IMR-90 (cell line): ENCODE results near the gene FBXW2. TPM values are rescaled to one million over a fixed set of nuclear protein-coding genes. Genes with fewer than 3 reads are reported as not detected.

Experiments
- ATAC-seq: fragments of 200-7000 bp; cut with Tn5 transposase; 2 replicates; pipeline ENCODE4 v1.9.1; 2020; ENCODE audit warnings: low read depth, mild to moderate bottlenecking, moderate library complexity
- BruUV-seq: library from RNA; stranded (reverse); fragments of 400-500 nt; replicated peaks from 2 replicates; lab custom pipeline; 2021; lab: Mats Ljungman, UMichigan
- CTCF ChIA-PET: fragments of 300-600 bp; formaldehyde crosslinking; extraction: SDS; loops from one replicate; lab custom pipeline; 2021; ENCODE audit warnings: antibody characterized with exemption; lab: Yijun Ruan, JAX
- POLR2A ChIA-PET: fragments of 300-600 bp; sonication (Branson Sonifier 250); formaldehyde crosslinking; loops from one replicate; lab custom pipeline; 2022; ENCODE audit warnings: antibody characterized with exemption; ENCODE audit not compliant: unreplicated experiment; lab: Charles Lee
- DNase-seq: peaks from one replicate; pipeline ENCODE4 v3.0.0; 2013
- H2AFZ ChIP-seq: replicated peaks from 2 replicates; pipeline ENCODE3; 2013; ENCODE audit warnings: low read length, mild to moderate bottlenecking; ENCODE audit not compliant: poor library complexity
- H2AK5ac ChIP-seq: 2 replicates; pipeline ENCODE4 v1.6.1; 2013; ENCODE audit warnings: low read depth, low read length, inconsistent platforms
- H2AK9ac ChIP-seq: replicated peaks from 2 replicates; pipeline ENCODE3; 2013; ENCODE audit warnings: mild to moderate bottlenecking, low read depth, low read length, moderate library complexity; ENCODE audit not compliant: poor library complexity
- H2BK120ac ChIP-seq: 2 replicates; pipeline ENCODE4 v1.6.1; 2013; ENCODE audit warnings: low read depth, low read length, inconsistent platforms
- H2BK15ac ChIP-seq: 3 replicates; pipeline ENCODE4 v1.6.1; 2013; ENCODE audit warnings: low read depth, low read length, inconsistent platforms
- H2BK20ac ChIP-seq: 2 replicates; pipeline ENCODE4 v1.6.1; 2013; ENCODE audit warnings: low read depth, mild to moderate bottlenecking, inconsistent platforms, low read length, moderate library complexity
- H2BK5ac ChIP-seq: 2 replicates; pipeline ENCODE4 v1.6.1; 2013; ENCODE audit warnings: mild to moderate bottlenecking, low read depth, low read length, inconsistent platforms; ENCODE audit not compliant: poor library complexity, severe bottlenecking
- H3K14ac ChIP-seq: replicated peaks from 2 replicates; pipeline ENCODE4 v1.6.1; 2013; ENCODE audit warnings: low read depth, low read length, inconsistent platforms
- H3K18ac ChIP-seq: 2 replicates; pipeline ENCODE4 v1.6.1; 2013; ENCODE audit warnings: low read depth, low read length, control low read depth
- H3K23ac ChIP-seq: 2 replicates; pipeline ENCODE4 v1.6.1; 2013; ENCODE audit warnings: low read depth, low read length, inconsistent platforms
- H3K27ac ChIP-seq: 2 replicates; pipeline ENCODE4 v1.5.1; 2013; ENCODE audit warnings: mild to moderate bottlenecking, control low read depth, low read length; ENCODE audit not compliant: insufficient read depth
- H3K27me3 ChIP-seq: 2 replicates; pipeline ENCODE4 v1.6.1; 2013; ENCODE audit warnings: low read length; ENCODE audit not compliant: control insufficient read depth, insufficient read depth
- H3K36me3 ChIP-seq: 2 replicates; pipeline ENCODE4 v1.6.1; 2013; ENCODE audit warnings: low read length, mixed read lengths; ENCODE audit not compliant: control insufficient read depth, insufficient read depth
- H3K4ac ChIP-seq: 2 replicates; pipeline ENCODE4 v1.6.1; 2013; ENCODE audit warnings: low read depth, low read length, inconsistent platforms
- H3K4me1 ChIP-seq: 2 replicates; pipeline ENCODE4 v1.6.1; 2013; ENCODE audit warnings: low read length, mixed read lengths; ENCODE audit not compliant: control insufficient read depth, insufficient read depth
- H3K4me2 ChIP-seq: 2 replicates; pipeline ENCODE4 v1.6.1; 2013; ENCODE audit warnings: low read depth, mild to moderate bottlenecking, control low read depth, low read length, moderate library complexity
- H3K4me3 ChIP-seq: 2 replicates; pipeline ENCODE4 v1.5.1; 2013; ENCODE audit warnings: low read depth, mild to moderate bottlenecking, control low read depth, low read length, moderate library complexity; ENCODE audit not compliant: insufficient read depth
- H3K56ac ChIP-seq: 2 replicates; pipeline ENCODE4 v1.6.1; 2013; ENCODE audit warnings: low read length, inconsistent platforms; ENCODE audit not compliant: insufficient read depth; ENCODE audit errors: extremely low read depth
- H3K79me1 ChIP-seq, 2 experiments: 2 replicates each; pipeline ENCODE4 v1.6.1; 2013; ENCODE audit warnings: low read length in 2 of 2, inconsistent platforms in 1 of 2, low read depth in 1 of 2
- H3K9ac ChIP-seq: 2 replicates; pipeline ENCODE4 v1.6.1; 2013; ENCODE audit warnings: low read depth, low read length, control low read depth
- H3K9me1 ChIP-seq: 2 replicates; pipeline ENCODE4 v1.6.1; 2013; ENCODE audit warnings: low read length, inconsistent platforms; ENCODE audit not compliant: insufficient read depth
- H3K9me3 ChIP-seq: 2 replicates; pipeline ENCODE4 v1.6.1; 2013; ENCODE audit warnings: low read length; ENCODE audit not compliant: control insufficient read depth, insufficient read depth
- H4K20me1 ChIP-seq: 2 replicates; pipeline ENCODE4 v1.6.1; 2013; ENCODE audit warnings: low read length, inconsistent platforms; ENCODE audit not compliant: insufficient read depth
- H4K5ac ChIP-seq: 2 replicates; pipeline ENCODE4 v1.6.1; 2013; ENCODE audit warnings: mild to moderate bottlenecking, low read depth, low read length, control low read depth
- H4K8ac ChIP-seq, 2 experiments: 2 replicates each; pipeline ENCODE4 v1.6.1; 2013; ENCODE audit warnings: low read depth in 2 of 2, low read length in 2 of 2, control low read depth in 1 of 2, inconsistent platforms in 1 of 2
- H4K91ac ChIP-seq: 2 replicates; pipeline ENCODE4 v1.6.1; 2013; ENCODE audit warnings: low read depth, low read length, inconsistent platforms; ENCODE audit not compliant: insufficient read depth
- CEBPB ChIP-seq: IDR thresholded peaks from 2 replicates; pipeline ENCODE4 v1.6.1; 2012; ENCODE audit warnings: low read depth, low read length, improper control_type of control experiment
- MXI1 ChIP-seq: IDR thresholded peaks from 2 replicates; pipeline ENCODE4 v1.6.1; 2012; ENCODE audit warnings: low read depth, mild to moderate bottlenecking, low read length, moderate library complexity, borderline replicate concordance
- POLR2A ChIP-seq: IDR thresholded peaks from 2 replicates; pipeline ENCODE4 v1.6.1; 2012; ENCODE audit warnings: mild to moderate bottlenecking, low read depth, low read length
- RCOR1 ChIP-seq: IDR thresholded peaks from 2 replicates; pipeline ENCODE4 v1.6.1; 2012; ENCODE audit warnings: mild to moderate bottlenecking, low read length, improper control_type of control experiment; ENCODE audit not compliant: insufficient replicate concordance
- RFX5 ChIP-seq: IDR thresholded peaks from 2 replicates; pipeline ENCODE4 v1.8.0; 2012; ENCODE audit warnings: low read depth, mild to moderate bottlenecking, low read length, moderate library complexity
- WGBS, 2 experiments: methylation state at CpG; one replicate each; pipeline versions ENCODE4 v1.1.5 to v1.1.7; 2013; ENCODE audit warnings: missing lambda C conversion rate in 2 of 2; ENCODE audit not compliant: insufficient read length in 1 of 2; ENCODE audit errors: extremely low coverage in 2 of 2; 5-methylcytosine and 5-hydroxymethylcytosine counted together
- dilution Hi-C: fragments of 300-500 bp; cut with HindIII; formaldehyde crosslinking; loops from one replicate; pipeline ENCODE4 v1.14.3; 2018; ENCODE audit warnings: low sequenced_read_pairs; ENCODE audit not compliant: unreplicated experiment
- in situ Hi-C: fragments of 300-500 bp; cut with MboI; formaldehyde crosslinking; loops from 3 replicates; pipeline ENCODE4 v1.14.3; 2019; ENCODE audit warnings: low sequenced_read_pairs, inconsistent platforms, mixed read lengths
- intact Hi-C: fragments of 100-400 bp; cut with micrococcal nuclease; formaldehyde crosslinking; loops from 2 replicates; pipeline ENCODE4 v1.10.0; 2022
- polyA plus RNA-seq, 3 experiments: library from polyadenylated mRNA; depleted of rRNA; stranded (reverse); fragments of >200 nt; gene quantifications; 2 replicates each; pipeline ENCODE4 v1.2.3, GENCODE V29; 2012; ENCODE audit warnings: low replicate concordance in 1 of 3
- total RNA-seq: library from RNA; depleted of rRNA; stranded (reverse); fragments of >200 nt; gene quantifications from 2 replicates; pipeline ENCODE4 v1.2.3, GENCODE V29; 2012
- TF ChIP-seq, protein P1 (sequence below): conservative IDR thresholded peaks from 2 replicates; pipeline ENCODE4 v1.5.1; 2012; ENCODE audit warnings: mild to moderate bottlenecking, low read depth, low read length, improper control_type of control experiment

FBXW2 gene
- total and polyA plus RNA-seq, 2 of the 4 experiments (the other 2 are of a cell fraction) = 27.1 to 43.5 TPM

DNA sequence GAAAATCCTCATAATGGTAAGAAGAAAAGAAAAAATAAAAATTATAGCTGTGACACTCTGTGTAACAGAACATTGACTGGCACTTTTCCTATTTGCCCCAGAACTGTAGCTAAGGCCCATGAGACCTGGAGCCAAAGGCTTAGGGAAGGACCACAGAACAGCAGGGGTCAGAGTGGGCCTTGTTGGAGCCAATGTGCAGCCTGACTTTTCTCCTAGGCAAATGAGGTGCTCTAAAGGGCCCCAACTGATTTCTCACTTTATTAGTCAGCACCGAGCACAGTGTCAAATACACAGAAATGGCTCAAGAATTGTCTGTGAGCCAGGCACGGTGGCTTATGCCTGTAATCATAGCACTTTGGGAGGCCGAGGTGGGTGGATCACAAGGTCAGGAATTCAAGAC lies 74.9 kb downstream of the FBXW2 start:
- no peak overlapping the region for H4K8ac ChIP-seq
- CTCF ChIA-PET = no interaction called here
- no peak for ATAC-seq
- H3K4ac ChIP-seq = no peak overlapping the region
- H2AK9ac ChIP-seq = no peak overlapping the region
- no peak overlapping the region for H3K27ac ChIP-seq
- H4K91ac ChIP-seq = no peak overlapping the region
- whole genome bisulfite sequencing, 2 experiments = no CpG with 5 or more reads among the region's 3 CpGs
- H2BK15ac ChIP-seq = no peak overlapping the region
- peaks cover 0 to 13% of the 10 kb centered on the region in 2 experiments; a peak in 2 of 4 replicates for H3K79me1 ChIP-seq
- no peak overlapping the region for H2AFZ ChIP-seq
- no peak overlapping the region for H3K14ac ChIP-seq
- no peak overlapping the region for H3K18ac ChIP-seq
- no peak overlapping the region for H2AK5ac ChIP-seq
- H4K20me1 ChIP-seq = no peaks in the 10 kb centered on the region
- peaks cover 8% of the 10 kb centered on the region for H3K4me1 ChIP-seq
- H3K56ac ChIP-seq = no peak overlapping the region
- TF ChIP-seq RCOR1 (no peak), POLR2A (no peak), MXI1 (no peak), CEBPB (no peak), RFX5 (no peak)
- TF ChIP-seq, protein P1, sequence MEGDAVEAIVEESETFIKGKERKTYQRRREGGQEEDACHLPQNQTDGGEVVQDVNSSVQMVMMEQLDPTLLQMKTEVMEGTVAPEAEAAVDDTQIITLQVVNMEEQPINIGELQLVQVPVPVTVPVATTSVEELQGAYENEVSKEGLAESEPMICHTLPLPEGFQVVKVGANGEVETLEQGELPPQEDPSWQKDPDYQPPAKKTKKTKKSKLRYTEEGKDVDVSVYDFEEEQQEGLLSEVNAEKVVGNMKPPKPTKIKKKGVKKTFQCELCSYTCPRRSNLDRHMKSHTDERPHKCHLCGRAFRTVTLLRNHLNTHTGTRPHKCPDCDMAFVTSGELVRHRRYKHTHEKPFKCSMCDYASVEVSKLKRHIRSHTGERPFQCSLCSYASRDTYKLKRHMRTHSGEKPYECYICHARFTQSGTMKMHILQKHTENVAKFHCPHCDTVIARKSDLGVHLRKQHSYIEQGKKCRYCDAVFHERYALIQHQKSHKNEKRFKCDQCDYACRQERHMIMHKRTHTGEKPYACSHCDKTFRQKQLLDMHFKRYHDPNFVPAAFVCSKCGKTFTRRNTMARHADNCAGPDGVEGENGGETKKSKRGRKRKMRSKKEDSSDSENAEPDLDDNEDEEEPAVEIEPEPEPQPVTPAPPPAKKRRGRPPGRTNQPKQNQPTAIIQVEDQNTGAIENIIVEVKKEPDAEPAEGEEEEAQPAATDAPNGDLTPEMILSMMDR = no peak
- H2BK5ac ChIP-seq = no peak overlapping the region
- no peak overlapping the region for H3K4me3 ChIP-seq
- dilution Hi-C loops = no loop called here
- in situ Hi-C loops = no loop called here
- BruUV-seq = no TSS peak
- no peak overlapping the region for H3K9ac ChIP-seq
- H3K9me3 ChIP-seq = no peaks in the 10 kb centered on the region
- intact Hi-C loops = no loop called here
- no peak for DNase-seq
- no peak overlapping the region for H2BK20ac ChIP-seq
- H3K36me3 ChIP-seq = no peaks in the 10 kb centered on the region
- H3K23ac ChIP-seq = no peak overlapping the region
- H3K27me3 ChIP-seq = no peaks in the 10 kb centered on the region
- H3K4me2 ChIP-seq = no peak overlapping the region
- no peak overlapping the region for H2BK120ac ChIP-seq
- no peak overlapping the region for H4K5ac ChIP-seq
- H3K9me1 ChIP-seq = 0 out of 2 replicates have a peak, but pooled peaks cover 4% of the 10 kb centered on the region
- POLR2A ChIA-PET = no interaction called here
